Activated T-cell treated with anti-CD3 and anti-CD28 coated beads, Interleukin-2, amount 50 U/mL, for 72 hours (primary cell): ENCODE data around the gene EIF3J. TPM values are rescaled to one million over a fixed set of nuclear protein-coding genes. Genes with fewer than 3 reads are reported as not detected.
"Not testable (repeated sequence)": the region's sequence is repeated elsewhere in the genome, so short reads cannot be mapped to it uniquely, and the experiment has no call there.

Experiments used
- ATAC-seq, 2 donors: fragments of 150-1000 bp; cut with Tn5 transposase; replicated peaks in 1 of 2; 2 replicates each; pipeline ENCODE4 v1.10.0; 2021; ENCODE audit warnings: moderate library complexity in 2 of 2, mild to moderate bottlenecking in 1 of 2
- DNase-seq, 2 donors: peaks; one replicate each; pipeline ENCODE4 v3.0.0; 2021 to 2022; ENCODE audit warnings: mixed read lengths in 1 of 2
- H3K27ac Mint-ChIP-seq: one replicate; pipeline ENCODE4 v1.8.0; 2022; ENCODE audit warnings: mild to moderate bottlenecking, moderate library complexity, mixed read lengths
- H3K27me3 Mint-ChIP-seq: one replicate; pipeline ENCODE4 v1.8.0; 2022; ENCODE audit warnings: low read depth, mixed read lengths
- H3K36me3 Mint-ChIP-seq, 2 donors: one replicate each; pipeline ENCODE4 v1.8.0; 2022; ENCODE audit warnings: mixed read lengths in 2 of 2, mild to moderate bottlenecking in 1 of 2; ENCODE audit not compliant: insufficient read depth in 2 of 2
- H3K4me1 Mint-ChIP-seq: one replicate; pipeline ENCODE4 v1.8.0; 2022; ENCODE audit warnings: low read depth, mixed read lengths
- H3K4me3 Mint-ChIP-seq, 2 donors: one replicate each; pipeline ENCODE4 v1.8.0; 2022; ENCODE audit warnings: mild to moderate bottlenecking in 2 of 2, mixed read lengths in 2 of 2, moderate library complexity in 2 of 2
- H3K9me3 Mint-ChIP-seq, 2 donors: one replicate each; pipeline ENCODE4 v1.8.0; 2022; ENCODE audit warnings: mixed read lengths in 2 of 2
- total RNA-seq, 2 donors: library from RNA; stranded (reverse); gene quantifications; one replicate each; pipeline ENCODE4 v1.2.3, GENCODE V29; 2022

Gene EIF3J
- total RNA-seq, 2 donors from 2014 or later: 61.1 to 64.9 TPM

GRCh38 chr15:44550256-44550655 lies 13.3 kb downstream of the EIF3J start:
- ATAC-seq (no peak), DNase-seq (no peak)
- Mint-ChIP-seq H3K4me3 (no peak overlapping the region), H3K36me3 (peaks cover 0 to 32% of the 10 kb centered on the region in 2 donors), H3K4me1 (peaks cover 50% of the 10 kb centered on the region), H3K27me3 (no peaks in the 10 kb centered on the region), H3K9me3 (no peaks in the 10 kb centered on the region), H3K27ac (no peak overlapping the region)

- H3K4me3 Mint-ChIP-seq: no peak overlapping the region
- DNase-seq (no peak), ATAC-seq (no peak)
- peaks cover 0 to 35% of the 10 kb centered on the region in 2 donors for H3K36me3 Mint-ChIP-seq
- peaks cover 52% of the 10 kb centered on the region for H3K4me1 Mint-ChIP-seq
- peak overlapping the region; percentile 25 for H3K27ac Mint-ChIP-seq
- no peaks in the 10 kb centered on the region for H3K27me3 Mint-ChIP-seq
- H3K9me3 Mint-ChIP-seq: no peaks in the 10 kb centered on the region
Measured at GRCh38 chr15:44550734-44551133, 13.8 kb downstream of the EIF3J start.

- Mint-ChIP-seq H3K27me3 (no peaks in the 10 kb centered on the region), H3K36me3 (peaks cover 4 to 47% of the 10 kb centered on the region in 2 donors), H3K4me3 (no peak overlapping the region), H3K9me3 (no peaks in the 10 kb centered on the region), H3K27ac (peak overlapping the region; percentile 47), H3K4me1 (peaks cover 25% of the 10 kb centered on the region)
- DNase-seq (no peak), ATAC-seq (peak; percentile 15 to 30)
Measured at GRCh38 chr15:44554934-44555723, 18.2 kb downstream of the EIF3J start.

- DNase-seq, H3K9me3 Mint-ChIP-seq, H3K4me3 Mint-ChIP-seq, H3K27me3 Mint-ChIP-seq: not testable (repeated sequence)
- Mint-ChIP-seq H3K36me3 (peaks cover 19 to 62% of the 10 kb centered on the region in 2 donors), H3K27ac (peak overlapping the region; percentile 91), H3K4me1 (peaks cover 18% of the 10 kb centered on the region)
- peak in 1 of 2 donors; percentile 5 for ATAC-seq
Measured at GRCh38 chr15:44560926-44561325, 24.0 kb downstream of the EIF3J start.

GRCh38 chr15:44565387-44566154 lies 28.6 kb downstream of the EIF3J start:
- DNase-seq: no peak
- ATAC-seq: no peak
- Mint-ChIP-seq H3K27me3 (no peaks in the 10 kb centered on the region), H3K27ac (no peak overlapping the region), H3K9me3 (peaks cover 1 to 2% of the 10 kb centered on the region in 2 donors), H3K4me1 (peaks cover 4% of the 10 kb centered on the region), H3K36me3 (peaks cover 19 to 51% of the 10 kb centered on the region in 2 donors), H3K4me3 (no peak overlapping the region)

GRCh38 chr15:44566155-44566540 lies 29.2 kb downstream of the EIF3J start:
- H3K4me3 Mint-ChIP-seq: no peak overlapping the region
- H3K9me3 Mint-ChIP-seq: peaks cover 1 to 2% of the 10 kb centered on the region in 2 donors
- no peak overlapping the region for H3K27ac Mint-ChIP-seq
- ATAC-seq: no peak
- H3K4me1 Mint-ChIP-seq: no peaks in the 10 kb centered on the region
- H3K36me3 Mint-ChIP-seq: peaks cover 15 to 48% of the 10 kb centered on the region in 2 donors
- H3K27me3 Mint-ChIP-seq: no peaks in the 10 kb centered on the region
- DNase-seq: no peak

GRCh38 chr15:44568338-44568737 lies 31.4 kb downstream of the EIF3J start:
- DNase-seq: no peak
- no peak overlapping the region for H3K4me3 Mint-ChIP-seq
- H3K9me3 Mint-ChIP-seq: peaks cover 1 to 2% of the 10 kb centered on the region in 2 donors
- no peaks in the 10 kb centered on the region for H3K4me1 Mint-ChIP-seq
- H3K27ac Mint-ChIP-seq: peak overlapping the region; percentile 65
- no peaks in the 10 kb centered on the region for H3K27me3 Mint-ChIP-seq
- peaks cover 15 to 34% of the 10 kb centered on the region in 2 donors for H3K36me3 Mint-ChIP-seq
- no peak for ATAC-seq

GRCh38 chr15:44569316-44569715 lies 32.4 kb downstream of the EIF3J start:
- H3K27me3 Mint-ChIP-seq: no peaks in the 10 kb centered on the region
- peaks cover 1 to 2% of the 10 kb centered on the region in 2 donors for H3K9me3 Mint-ChIP-seq
- H3K4me3 Mint-ChIP-seq: no peak overlapping the region
- ATAC-seq: no peak
- no peak for DNase-seq
- H3K4me1 Mint-ChIP-seq: no peaks in the 10 kb centered on the region
- no peak overlapping the region for H3K27ac Mint-ChIP-seq
- peaks cover 15 to 27% of the 10 kb centered on the region in 2 donors for H3K36me3 Mint-ChIP-seq

GRCh38 chr15:44570361-44570760 lies 33.4 kb downstream of the EIF3J start:
- no peaks in the 10 kb centered on the region for H3K4me1 Mint-ChIP-seq
- H3K4me3 Mint-ChIP-seq: no peak overlapping the region
- DNase-seq (no peak), ATAC-seq (no peak)
- no peaks in the 10 kb centered on the region for H3K27me3 Mint-ChIP-seq
- peaks cover 10 to 24% of the 10 kb centered on the region in 2 donors for H3K36me3 Mint-ChIP-seq
- H3K9me3 Mint-ChIP-seq: peaks cover 0 to 1% of the 10 kb centered on the region in 2 donors
- H3K27ac Mint-ChIP-seq: no peak overlapping the region

GRCh38 chr15:44573386-44573785 lies 36.4 kb downstream of the EIF3J start:
- DNase-seq (no peak), ATAC-seq (no peak)
- H3K27me3 Mint-ChIP-seq: no peaks in the 10 kb centered on the region
- no peaks in the 10 kb centered on the region for H3K4me1 Mint-ChIP-seq
- no peak overlapping the region for H3K27ac Mint-ChIP-seq
- no peak overlapping the region for H3K4me3 Mint-ChIP-seq
- no peaks in the 10 kb centered on the region for H3K9me3 Mint-ChIP-seq
- H3K36me3 Mint-ChIP-seq: peaks cover 2 to 10% of the 10 kb centered on the region in 2 donors

- no peaks in the 10 kb centered on the region for H3K27me3 Mint-ChIP-seq
- no peak overlapping the region for H3K27ac Mint-ChIP-seq
- peaks cover 5% of the 10 kb centered on the region for H3K4me1 Mint-ChIP-seq
- ATAC-seq: no peak
- DNase-seq: no peak
- H3K4me3 Mint-ChIP-seq: no peak overlapping the region
- no peaks in the 10 kb centered on the region for H3K9me3 Mint-ChIP-seq
- H3K36me3 Mint-ChIP-seq: peaks cover 2 to 9% of the 10 kb centered on the region in 2 donors
Measured at GRCh38 chr15:44574734-44575133, 37.8 kb downstream of the EIF3J start.

GRCh38 chr15:44580105-44580504 lies 43.2 kb downstream of the EIF3J start:
- no peak for ATAC-seq
- DNase-seq: no peak
- H3K27ac Mint-ChIP-seq: no peak overlapping the region
- H3K9me3 Mint-ChIP-seq: no peaks in the 10 kb centered on the region
- H3K36me3 Mint-ChIP-seq: peaks cover 5 to 33% of the 10 kb centered on the region in 2 donors
- no peak overlapping the region for H3K4me3 Mint-ChIP-seq
- H3K4me1 Mint-ChIP-seq: peaks cover 21% of the 10 kb centered on the region
- no peaks in the 10 kb centered on the region for H3K27me3 Mint-ChIP-seq

- peaks cover 16% of the 10 kb centered on the region for H3K4me1 Mint-ChIP-seq
- peak; percentile 73 to 86 for ATAC-seq
- DNase-seq: peak; percentile 56 to 59
- no peaks in the 10 kb centered on the region for H3K9me3 Mint-ChIP-seq
- peaks cover 8 to 46% of the 10 kb centered on the region in 2 donors for H3K36me3 Mint-ChIP-seq
- peak overlapping the region; percentile 30 for H3K27ac Mint-ChIP-seq
- H3K27me3 Mint-ChIP-seq: no peaks in the 10 kb centered on the region
- H3K4me3 Mint-ChIP-seq: no peak overlapping the region
Measured at GRCh38 chr15:44584162-44584749, 47.3 kb downstream of the EIF3J start.
